ENCODE measurements around the gene MS4A14. TPM values are rescaled to one million over a fixed set of nuclear protein-coding genes. Genes with fewer than 3 reads are reported as not detected.
"Not testable (repeated sequence)": the region's sequence is repeated elsewhere in the genome, so short reads cannot be mapped to it uniquely, and the experiment has no call there.

Gene MS4A14
- total and polyA plus RNA-seq, 2 experiments from 2014 or later: not detected

GRCh38 chr11:60363542-60364470, 32.5 kb upstream of the MS4A14 start:
- peak; percentile 70 for TF ChIP-seq CTCF (IDR thresholded peaks at IDR 0.05; ENCODE audit: poor library complexity)
- no peak for TF ChIP-seq EZH2phosphoT487 (IDR thresholded peaks at IDR 0.05; ENCODE audit: low read depth, severe bottlenecking, unreplicated experiment)
- no peaks in the 10 kb centered on the region for H3K79me2 ChIP-seq
- H3K4me1 ChIP-seq (ENCODE audit: insufficient read depth): no peaks in the 10 kb centered on the region
- no peaks in the 10 kb centered on the region for H3K9me2 ChIP-seq (replicated peaks; ENCODE audit: insufficient read depth)
- H3K4me3 ChIP-seq: no peak overlapping the region
- 38% methylated on average over 7 of the region's 7 CpGs for WGBS (ENCODE audit: low lambda C conversion rate, missing lambda C conversion rate)
- H4K20me1 ChIP-seq (ENCODE audit: insufficient read depth, poor library complexity, severe bottlenecking): no peaks in the 10 kb centered on the region
- H3K36me3 ChIP-seq (replicated peaks; ENCODE audit: insufficient read depth, low read depth): no peaks in the 10 kb centered on the region
- no peak overlapping the region for H3K27ac ChIP-seq
- H3K9me3 ChIP-seq (ENCODE audit: low read depth): no peaks in the 10 kb centered on the region
- peak; percentile 71 for DNase-seq (ENCODE audit: low spot score)
- no peaks in the 10 kb centered on the region for H3K27me3 ChIP-seq
- H2AFZ ChIP-seq: no peak overlapping the region
- H3K4me2 ChIP-seq: no peak overlapping the region

DNA sequence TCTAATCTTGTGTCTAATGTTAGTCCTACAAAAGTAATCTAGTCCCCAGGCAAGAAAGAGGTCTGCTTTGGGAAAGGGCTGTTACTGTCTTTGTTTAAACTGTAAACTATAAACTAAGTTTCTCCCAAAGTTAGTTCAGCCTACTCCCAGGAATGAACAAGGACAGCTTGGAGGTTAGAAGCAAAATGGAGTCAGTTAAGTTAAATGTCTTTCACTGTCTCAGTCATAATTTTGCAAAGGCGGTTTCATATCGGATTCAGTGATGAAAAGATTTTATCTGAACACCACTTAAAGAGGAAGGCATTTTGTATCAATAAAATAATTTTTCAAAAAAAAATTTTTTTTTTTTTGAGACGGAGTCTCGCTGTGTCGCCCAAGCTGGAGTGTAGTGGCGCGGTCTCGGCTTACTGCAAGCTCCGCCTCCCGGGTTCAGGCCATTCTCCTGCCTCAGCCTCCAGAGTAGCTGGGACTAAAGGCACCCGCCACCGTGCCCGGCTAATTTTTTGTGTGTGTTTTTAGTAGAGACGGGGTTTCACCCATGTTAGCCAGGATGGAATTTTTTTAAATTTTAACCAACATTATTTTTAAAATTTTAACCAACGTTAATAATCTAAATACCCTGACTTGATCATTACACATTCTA, 29.9 kb upstream of the MS4A14 start:
- H3K27ac ChIP-seq; H3K9me2 ChIP-seq (replicated peaks; ENCODE audit: insufficient read depth); H3K9me3 ChIP-seq (ENCODE audit: low read depth); H4K20me1 ChIP-seq (ENCODE audit: insufficient read depth, poor library complexity, severe bottlenecking); H3K4me2 ChIP-seq; H2AFZ ChIP-seq; H3K79me2 ChIP-seq; H3K27me3 ChIP-seq; H3K36me3 ChIP-seq (replicated peaks; ENCODE audit: insufficient read depth, low read depth); H3K4me3 ChIP-seq; DNase-seq (ENCODE audit: low spot score); H3K4me1 ChIP-seq (ENCODE audit: insufficient read depth): not testable (repeated sequence)
- 89% methylated on average over 15 of the region's 15 CpGs for WGBS (ENCODE audit: low lambda C conversion rate, missing lambda C conversion rate)

DNA sequence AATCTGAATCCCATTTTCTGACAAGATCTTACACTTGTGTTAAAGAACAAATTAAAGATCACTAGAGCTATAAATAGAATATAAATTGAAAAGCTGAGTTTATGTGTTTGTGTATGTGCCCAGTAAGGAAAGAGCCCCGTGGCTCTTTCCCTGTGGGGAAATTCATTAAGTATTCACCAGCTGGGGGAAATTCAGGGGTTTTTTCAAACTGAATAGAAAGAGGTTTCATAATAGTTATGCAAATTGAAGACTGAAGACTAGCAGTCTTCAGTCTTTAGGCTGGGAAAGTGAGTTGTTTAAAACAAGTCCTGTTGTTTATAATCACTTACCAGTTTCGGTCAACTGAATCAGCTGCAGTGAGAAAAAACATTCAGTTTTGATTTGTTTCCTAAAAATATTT, 29.2 kb upstream of the MS4A14 start:
- Histone ChIP-seq H2AFZ (no peak overlapping the region), H3K9me2 (replicated peaks; ENCODE audit: insufficient read depth) (no peaks in the 10 kb centered on the region), H3K36me3 (replicated peaks; ENCODE audit: insufficient read depth, low read depth) (no peaks in the 10 kb centered on the region), H3K4me2 (no peak overlapping the region), H3K9me3 (ENCODE audit: low read depth) (no peaks in the 10 kb centered on the region), H3K27ac (no peak overlapping the region), H3K27me3 (no peaks in the 10 kb centered on the region), H3K4me3 (no peak overlapping the region), H4K20me1 (ENCODE audit: insufficient read depth, poor library complexity, severe bottlenecking) (no peaks in the 10 kb centered on the region), H3K79me2 (no peaks in the 10 kb centered on the region), H3K4me1 (ENCODE audit: insufficient read depth) (no peaks in the 10 kb centered on the region)
- DNase-seq (ENCODE audit: low spot score): no peak
- 66% methylated on average over 2 of the region's 2 CpGs for WGBS (ENCODE audit: low lambda C conversion rate, missing lambda C conversion rate)
- TF ChIP-seq EZH2phosphoT487 (IDR thresholded peaks at IDR 0.05; ENCODE audit: low read depth, severe bottlenecking, unreplicated experiment): no peak
- no peak for TF ChIP-seq CTCF (IDR thresholded peaks at IDR 0.05; ENCODE audit: poor library complexity)
- no peak for TF ChIP-seq EZH2 (IDR thresholded peaks at IDR 0.05; ENCODE audit: borderline replicate concordance)

- H4K20me1 ChIP-seq (ENCODE audit: insufficient read depth, poor library complexity, severe bottlenecking): no peaks in the 10 kb centered on the region
- no peaks in the 10 kb centered on the region for H3K27me3 ChIP-seq
- DNase-seq (ENCODE audit: low spot score): no peak
- H3K9me2 ChIP-seq (replicated peaks; ENCODE audit: insufficient read depth): no peaks in the 10 kb centered on the region
- H3K4me2 ChIP-seq: no peak overlapping the region
- 95% methylated on average over 19 of the region's 19 CpGs for WGBS (ENCODE audit: low lambda C conversion rate, missing lambda C conversion rate)
- H3K4me3 ChIP-seq: no peak overlapping the region
- H3K79me2 ChIP-seq: no peaks in the 10 kb centered on the region
- no peaks in the 10 kb centered on the region for H3K4me1 ChIP-seq (ENCODE audit: insufficient read depth)
- no peaks in the 10 kb centered on the region for H3K9me3 ChIP-seq (ENCODE audit: low read depth)
- no peak for TF ChIP-seq CTCF (IDR thresholded peaks at IDR 0.05; ENCODE audit: poor library complexity)
- no peak for TF ChIP-seq EZH2 (IDR thresholded peaks at IDR 0.05; ENCODE audit: borderline replicate concordance)
- TF ChIP-seq EZH2phosphoT487 (IDR thresholded peaks at IDR 0.05; ENCODE audit: low read depth, severe bottlenecking, unreplicated experiment): no peak
- no peaks in the 10 kb centered on the region for H3K36me3 ChIP-seq (replicated peaks; ENCODE audit: insufficient read depth, low read depth)
- no peak overlapping the region for H2AFZ ChIP-seq
- no peak overlapping the region for H3K27ac ChIP-seq
Observed at GRCh38 chr11:60367896-60368295, 28.4 kb upstream of the MS4A14 start.

Measured in hepatocyte (in vitro differentiated cells).